Peyer's patch (tissue), 4 donors: Measurements from ENCODE around the gene LRCH3. TPM values are rescaled to one million over a fixed set of nuclear protein-coding genes. Genes with fewer than 3 reads are reported as not detected.

Experiments
- DNase-seq, 3 donors: peaks; one replicate each; pipeline ENCODE4 v3.0.0-alpha.2; 2017 to 2019
- H3K27ac ChIP-seq, 4 donors: fragments of 200-600 bp; sonication (generic); one replicate each; pipeline ENCODE4 v1.5.1; 2016 to 2019
- H3K27me3 ChIP-seq, 2 donors: fragments of 200-600 bp; sonication (generic); one replicate each; pipeline ENCODE4 v1.5.1; 2019
- H3K36me3 ChIP-seq, 3 donors: fragments of 200-600 bp; sonication (generic); one replicate each; pipeline ENCODE4 v1.5.1; 2016 to 2019
- H3K4me1 ChIP-seq, 4 donors: fragments of 200-600 bp; sonication (generic); one replicate each; pipeline ENCODE4 v1.5.1; 2016 to 2019
- H3K4me3 ChIP-seq, 4 donors: fragments of 200-600 bp; sonication (generic); 1 replicate in 3 of 4; 2 replicates in 1 of 4; pipeline ENCODE4 v1.5.1; 2016 to 2019; ENCODE audit warnings: mild to moderate bottlenecking in 1 of 4
- H3K9me3 ChIP-seq, 4 donors: fragments of 200-600 bp; sonication (generic); one replicate each; pipeline ENCODE4 v1.5.1; 2016 to 2019; ENCODE audit warnings: mild to moderate bottlenecking in 1 of 4
- POLR2A ChIP-seq, 2 donors: fragments of 450-650 bp; IDR thresholded peaks; one replicate each; pipeline ENCODE4 v1.5.1; 2017; ENCODE audit warnings: antibody characterized with exemption in 2 of 2, mild to moderate bottlenecking in 2 of 2, moderate library complexity in 2 of 2
- total RNA-seq, 4 donors: library from RNA; depleted of rRNA; stranded (reverse); fragments of >200 nt; gene quantifications; one replicate each; pipeline ENCODE4 v1.1.0, GENCODE V29; 2016
- TF ChIP-seq, protein P1 (sequence below), 6 experiments: fragments of 450-650 bp in 4 of 6; fragments of 200-600 bp in 2 of 6; sonication (generic) in 1 of 6; IDR thresholded peaks; one replicate each; pipeline ENCODE4 v1.5.1; 2017 to 2019; ENCODE audit warnings: antibody characterized with exemption in 6 of 6, mild to moderate bottlenecking in 3 of 6, moderate library complexity in 1 of 6

The LRCH3 gene
- total RNA-seq: 10 to 100 TPM; 31.2 to 90.0 (median 41.7) TPM

DNA sequence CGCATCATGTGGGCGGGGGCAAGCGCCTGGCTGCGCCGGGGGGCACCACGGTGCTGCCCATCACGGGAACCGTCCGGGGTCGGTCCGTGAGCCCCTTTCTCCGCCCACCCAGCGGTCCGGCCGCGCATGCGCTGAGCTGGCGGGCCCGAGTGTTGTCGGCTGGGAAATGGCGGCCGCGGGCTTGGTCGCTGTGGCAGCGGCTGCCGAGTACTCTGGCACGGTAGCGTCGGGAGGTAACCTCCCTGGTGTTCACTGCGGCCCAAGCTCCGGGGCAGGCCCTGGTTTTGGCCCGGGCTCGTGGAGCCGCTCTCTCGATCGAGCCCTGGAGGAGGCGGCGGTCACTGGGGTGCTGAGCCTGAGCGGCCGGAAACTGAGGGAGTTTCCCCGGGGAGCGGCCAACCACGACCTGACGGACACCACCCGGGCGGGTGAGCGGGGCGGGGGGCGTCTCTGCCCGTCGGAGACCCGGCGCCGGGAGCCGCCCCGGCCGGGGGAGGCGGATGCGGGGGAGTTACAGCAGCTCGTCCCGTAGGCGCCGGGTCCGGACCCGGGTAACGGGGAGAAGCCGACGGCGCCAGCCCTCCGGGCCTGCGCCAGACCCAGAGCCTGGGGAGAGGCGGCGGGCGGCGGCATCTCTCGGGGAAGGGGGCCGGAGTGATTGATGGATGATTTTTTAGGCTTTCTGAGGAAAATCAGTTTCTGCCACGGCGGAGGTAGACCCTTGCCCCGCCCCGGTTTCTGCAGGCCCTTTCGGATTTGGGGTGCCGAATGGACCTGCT is at the start of gene LRCH3:
LRCH3 (plus strand) TSS at position 142 of the 779 bp plus-strand sequence; CDS start at position 167, 25 bp downstream.
- peaks cover 0 to 7% (median 2%) of the 10 kb centered on the region in 4 donors for H3K4me1 ChIP-seq
- no peaks in the 10 kb centered on the region for H3K27me3 ChIP-seq
- peak; percentile 74 to 88 (median 84) for DNase-seq
- TF ChIP-seq, protein P1, sequence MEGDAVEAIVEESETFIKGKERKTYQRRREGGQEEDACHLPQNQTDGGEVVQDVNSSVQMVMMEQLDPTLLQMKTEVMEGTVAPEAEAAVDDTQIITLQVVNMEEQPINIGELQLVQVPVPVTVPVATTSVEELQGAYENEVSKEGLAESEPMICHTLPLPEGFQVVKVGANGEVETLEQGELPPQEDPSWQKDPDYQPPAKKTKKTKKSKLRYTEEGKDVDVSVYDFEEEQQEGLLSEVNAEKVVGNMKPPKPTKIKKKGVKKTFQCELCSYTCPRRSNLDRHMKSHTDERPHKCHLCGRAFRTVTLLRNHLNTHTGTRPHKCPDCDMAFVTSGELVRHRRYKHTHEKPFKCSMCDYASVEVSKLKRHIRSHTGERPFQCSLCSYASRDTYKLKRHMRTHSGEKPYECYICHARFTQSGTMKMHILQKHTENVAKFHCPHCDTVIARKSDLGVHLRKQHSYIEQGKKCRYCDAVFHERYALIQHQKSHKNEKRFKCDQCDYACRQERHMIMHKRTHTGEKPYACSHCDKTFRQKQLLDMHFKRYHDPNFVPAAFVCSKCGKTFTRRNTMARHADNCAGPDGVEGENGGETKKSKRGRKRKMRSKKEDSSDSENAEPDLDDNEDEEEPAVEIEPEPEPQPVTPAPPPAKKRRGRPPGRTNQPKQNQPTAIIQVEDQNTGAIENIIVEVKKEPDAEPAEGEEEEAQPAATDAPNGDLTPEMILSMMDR (IDR thresholded peaks at IDR 0.05): no peak
- TF ChIP-seq POLR2A (IDR thresholded peaks at IDR 0.05): peak; percentile 54 to 58
- no peaks in the 10 kb centered on the region for H3K36me3 ChIP-seq
- no peaks in the 10 kb centered on the region for H3K9me3 ChIP-seq
- H3K27ac ChIP-seq: peak within 1 kb of the TSS; percentile 88 to 97 (median 94)
- H3K4me3 ChIP-seq: peak within 1 kb of the TSS; percentile 80 to 99 (median 90)

DNA sequence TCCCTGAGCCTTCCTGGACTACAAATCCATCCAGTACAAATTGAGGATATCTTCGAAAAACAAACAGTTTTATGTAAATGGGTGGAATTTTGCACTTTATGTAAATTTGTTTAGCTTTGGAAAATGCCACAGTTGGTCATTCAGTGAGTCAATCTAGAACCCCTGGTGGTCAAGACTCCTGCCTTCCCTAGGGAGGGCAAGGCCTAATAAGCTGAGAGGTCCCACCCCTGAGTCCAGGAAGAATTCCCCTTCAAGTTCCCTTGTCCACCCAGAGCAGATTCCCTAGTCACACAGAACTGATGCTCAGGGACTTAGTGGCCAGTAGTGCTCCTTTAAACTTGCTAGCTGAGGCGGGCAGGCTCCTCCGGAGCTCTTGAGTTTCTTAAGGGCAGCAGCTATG is 48.3 kb upstream of the LRCH3 start:
- TF ChIP-seq POLR2A (IDR thresholded peaks at IDR 0.05): no peak
- TF ChIP-seq, protein P1 (IDR thresholded peaks at IDR 0.05): no peak
- no peaks in the 10 kb centered on the region for H3K9me3 ChIP-seq
- H3K36me3 ChIP-seq: no peaks in the 10 kb centered on the region
- H3K27ac ChIP-seq: no peak overlapping the region
- H3K4me1 ChIP-seq: peaks cover 0 to under 1% (median 0%) of the 10 kb centered on the region in 4 donors
- no peaks in the 10 kb centered on the region for H3K27me3 ChIP-seq
- DNase-seq: no peak
- no peak overlapping the region for H3K4me3 ChIP-seq

DNA sequence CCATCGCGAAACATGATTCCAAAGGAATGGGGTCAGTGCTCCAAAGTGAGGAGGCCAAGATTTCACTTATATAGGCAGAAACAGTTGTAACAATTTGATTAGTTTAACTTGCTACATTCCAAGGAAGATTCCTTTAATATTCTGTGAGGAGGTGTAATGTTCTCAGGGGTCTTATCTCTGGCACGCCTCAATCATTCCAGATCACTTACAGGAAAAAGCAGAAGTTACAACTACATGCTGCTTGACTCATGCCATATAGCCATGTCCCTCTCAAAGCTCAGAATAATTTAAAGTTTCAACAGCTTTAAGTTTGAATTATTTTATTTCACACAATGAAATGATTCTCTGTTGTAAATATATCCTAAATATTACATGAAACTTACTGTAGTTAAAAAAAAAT is 44.8 kb upstream of the LRCH3 start:
- TF ChIP-seq, protein P1 (IDR thresholded peaks at IDR 0.05): no peak
- no peak for TF ChIP-seq POLR2A (IDR thresholded peaks at IDR 0.05)
- Histone ChIP-seq H3K4me1 (peaks cover 0 to 6% (median 0%) of the 10 kb centered on the region in 4 donors), H3K27ac (no peak overlapping the region), H3K4me3 (no peak overlapping the region), H3K27me3 (no peaks in the 10 kb centered on the region), H3K36me3 (no peaks in the 10 kb centered on the region), H3K9me3 (no peaks in the 10 kb centered on the region)
- no peak for DNase-seq

DNA sequence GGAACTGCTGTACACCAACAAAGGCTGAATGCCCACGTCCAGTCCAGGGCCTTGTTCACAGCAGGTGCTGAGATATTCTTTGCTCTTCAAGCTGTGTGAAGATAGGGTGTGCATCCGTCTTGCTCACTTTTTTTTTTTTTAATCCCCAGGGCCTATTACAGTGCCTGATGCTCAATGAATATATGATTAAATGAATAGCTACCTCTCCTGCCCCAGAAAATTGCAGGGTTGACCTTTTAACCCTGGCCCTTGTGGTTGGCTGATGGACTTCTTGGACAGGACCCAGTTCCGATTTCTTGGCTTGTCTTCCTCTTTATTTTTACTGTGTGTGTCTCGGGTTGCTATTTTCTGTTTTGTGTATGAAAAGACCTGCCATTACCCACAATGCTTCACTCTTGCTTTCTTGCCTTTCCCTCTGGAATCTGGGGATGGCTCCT is 44.2 kb upstream of the LRCH3 start:
- Histone ChIP-seq H3K27me3 (no peaks in the 10 kb centered on the region), H3K4me3 (no peak overlapping the region), H3K4me1 (peaks cover 0 to 10% (median 1%) of the 10 kb centered on the region in 4 donors), H3K36me3 (no peaks in the 10 kb centered on the region), H3K9me3 (no peaks in the 10 kb centered on the region), H3K27ac (no peak overlapping the region)
- no peak for TF ChIP-seq POLR2A (IDR thresholded peaks at IDR 0.05)
- TF ChIP-seq, protein P1 (IDR thresholded peaks at IDR 0.05): no peak
- no peak for DNase-seq

DNA sequence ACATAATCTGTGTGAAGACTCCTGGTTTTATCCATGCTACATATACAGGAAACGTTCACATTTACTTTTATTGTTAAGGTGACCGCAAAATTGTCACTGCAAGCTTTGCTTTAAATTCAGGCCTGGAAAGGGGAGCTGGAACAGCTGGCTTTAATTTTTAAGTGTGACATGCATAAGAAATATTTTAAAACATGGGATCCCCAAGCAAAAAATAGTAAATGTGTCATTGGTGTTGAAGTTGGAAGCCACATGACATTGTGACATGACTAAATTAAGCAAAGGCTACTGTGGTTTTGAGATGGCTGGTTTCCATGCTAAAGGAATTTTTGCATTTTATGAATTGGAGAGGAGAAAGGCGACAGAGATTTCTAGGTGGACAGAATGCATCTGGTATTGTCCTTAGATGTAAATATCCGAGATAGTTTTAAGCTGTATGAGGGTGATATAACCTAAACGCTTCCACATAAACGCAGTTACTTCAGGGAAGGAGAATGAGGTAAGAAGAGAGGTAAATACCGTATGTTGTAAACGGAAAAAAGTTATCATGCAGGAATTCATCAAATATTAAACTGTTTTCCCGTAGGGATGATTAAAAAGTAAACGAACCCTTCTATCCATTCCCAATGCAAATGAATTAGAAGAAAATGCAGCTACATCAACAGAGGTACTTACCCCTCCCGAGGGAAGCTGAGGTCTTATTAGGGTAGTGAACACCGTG is 42.3 kb upstream of the LRCH3 start:
- Histone ChIP-seq H3K27ac (peak overlapping the region; percentile 94 to 98 (median 96)), H3K27me3 (no peaks in the 10 kb centered on the region), H3K9me3 (no peaks in the 10 kb centered on the region), H3K36me3 (no peaks in the 10 kb centered on the region), H3K4me1 (peaks cover 0 to 15% (median 4%) of the 10 kb centered on the region in 4 donors), H3K4me3 (peak overlapping the region; percentile 69 to 87 (median 81))
- no peak for TF ChIP-seq POLR2A (IDR thresholded peaks at IDR 0.05)
- TF ChIP-seq, protein P1 (IDR thresholded peaks at IDR 0.05): no peak
- DNase-seq: no peak
